ENCODE data around the gene CDC42BPB. TPM values are rescaled to one million over a fixed set of nuclear protein-coding genes. Genes with fewer than 3 reads are reported as not detected.
"Not testable (repeated sequence)": the region's sequence is repeated elsewhere in the genome, so short reads cannot be mapped to it uniquely, and the experiment has no call there.

The CDC42BPB gene
- total RNA-seq, 1 experiment from 2014 or later, result 82.7 TPM

- TF ChIP-seq CTCF (IDR thresholded peaks at IDR 0.05; ENCODE audit: unreplicated experiment), result no peak
- H3K9me3 Mint-ChIP-seq (ENCODE audit: unreplicated experiment), result no peaks in the 10 kb centered on the region
- no peak overlapping the region for H3K27ac Mint-ChIP-seq (ENCODE audit: low read depth, unreplicated experiment)
- intact Hi-C loops (cut with micrococcal nuclease), result no loop called here
- peaks cover 4% of the 10 kb centered on the region for H3K36me3 Mint-ChIP-seq (ENCODE audit: insufficient read depth, unreplicated experiment)
- ChIA-PET POLR2A (interaction anchor here (0.6 to 1.0 kb wide), 3 partner anchors 13 to 260 kb away, joined by 3 to 4 read pairs (median 3); no protein-coding TSS in a partner anchor), CTCF (no interaction called here)
- no peaks in the 10 kb centered on the region for H3K27me3 Mint-ChIP-seq (ENCODE audit: insufficient read depth, unreplicated experiment)
- BruUV-seq (replicated peaks), result no TSS peak
- DNase-seq (ENCODE audit: unreplicated experiment), result peak; percentile 33
- H3K4me3 Mint-ChIP-seq (ENCODE audit: unreplicated experiment), result no peak overlapping the region
- peaks cover 12% of the 10 kb centered on the region for H3K4me1 Mint-ChIP-seq (ENCODE audit: insufficient read depth, unreplicated experiment)
Measured at GRCh38 chr14:102927346-102927877, 129.9 kb downstream of the CDC42BPB start.

- H3K27ac Mint-ChIP-seq (ENCODE audit: low read depth, unreplicated experiment); H3K36me3 Mint-ChIP-seq (ENCODE audit: insufficient read depth, unreplicated experiment); intact Hi-C loops (cut with micrococcal nuclease); DNase-seq (ENCODE audit: unreplicated experiment); BruUV-seq (replicated peaks); H3K4me3 Mint-ChIP-seq (ENCODE audit: unreplicated experiment); H3K27me3 Mint-ChIP-seq (ENCODE audit: insufficient read depth, unreplicated experiment); H3K9me3 Mint-ChIP-seq (ENCODE audit: unreplicated experiment); CTCF ChIA-PET: not testable (repeated sequence)
- POLR2A ChIA-PET, result interaction anchor here (1.0 kb wide), 1 partner anchor 13 kb away, joined by 3 read pairs; no protein-coding TSS in a partner anchor
- peaks cover 12% of the 10 kb centered on the region for H3K4me1 Mint-ChIP-seq (ENCODE audit: insufficient read depth, unreplicated experiment)
Measured at GRCh38 chr14:102926840-102927239, 130.5 kb downstream of the CDC42BPB start.

GRCh38 chr14:102926104-102926503, 131.2 kb downstream of the CDC42BPB start:
- intact Hi-C loops (cut with micrococcal nuclease), result no loop called here
- Mint-ChIP-seq H3K9me3 (ENCODE audit: unreplicated experiment) (no peaks in the 10 kb centered on the region), H3K4me3 (ENCODE audit: unreplicated experiment) (no peak overlapping the region), H3K4me1 (ENCODE audit: insufficient read depth, unreplicated experiment) (peaks cover 6% of the 10 kb centered on the region), H3K27ac (ENCODE audit: low read depth, unreplicated experiment) (no peak overlapping the region), H3K36me3 (ENCODE audit: insufficient read depth, unreplicated experiment) (no peaks in the 10 kb centered on the region), H3K27me3 (ENCODE audit: insufficient read depth, unreplicated experiment) (no peaks in the 10 kb centered on the region)
- CTCF ChIA-PET, result interaction anchor here (0.6 kb wide), 1 partner anchor 201 kb away, joined by 3 read pairs; no protein-coding TSS in a partner anchor
- BruUV-seq (replicated peaks), result no TSS peak
- POLR2A ChIA-PET, result no interaction called here
- TF ChIP-seq CTCF (IDR thresholded peaks at IDR 0.05; ENCODE audit: unreplicated experiment), result no peak
- DNase-seq (ENCODE audit: unreplicated experiment), result no peak

- no peak for TF ChIP-seq CTCF (IDR thresholded peaks at IDR 0.05; ENCODE audit: unreplicated experiment)
- ChIA-PET CTCF (interaction anchor here (0.6 kb wide), 1 partner anchor 201 kb away, joined by 3 read pairs; no protein-coding TSS in a partner anchor), POLR2A (no interaction called here)
- BruUV-seq (replicated peaks), result no TSS peak
- DNase-seq (ENCODE audit: unreplicated experiment), result no peak
- intact Hi-C loops (cut with micrococcal nuclease), result no loop called here
- H3K36me3 Mint-ChIP-seq (ENCODE audit: insufficient read depth, unreplicated experiment), result no peaks in the 10 kb centered on the region
- H3K4me1 Mint-ChIP-seq (ENCODE audit: insufficient read depth, unreplicated experiment), result peaks cover 6% of the 10 kb centered on the region
- no peaks in the 10 kb centered on the region for H3K9me3 Mint-ChIP-seq (ENCODE audit: unreplicated experiment)
- H3K27me3 Mint-ChIP-seq (ENCODE audit: insufficient read depth, unreplicated experiment), result no peaks in the 10 kb centered on the region
- no peak overlapping the region for H3K27ac Mint-ChIP-seq (ENCODE audit: low read depth, unreplicated experiment)
- no peak overlapping the region for H3K4me3 Mint-ChIP-seq (ENCODE audit: unreplicated experiment)
Measured at GRCh38 chr14:102925646-102926045, 131.7 kb downstream of the CDC42BPB start.

Measured in MCF 10A (cell line).